Measurements from ENCODE around the gene PRC1.

The PRC1 gene

DNA sequence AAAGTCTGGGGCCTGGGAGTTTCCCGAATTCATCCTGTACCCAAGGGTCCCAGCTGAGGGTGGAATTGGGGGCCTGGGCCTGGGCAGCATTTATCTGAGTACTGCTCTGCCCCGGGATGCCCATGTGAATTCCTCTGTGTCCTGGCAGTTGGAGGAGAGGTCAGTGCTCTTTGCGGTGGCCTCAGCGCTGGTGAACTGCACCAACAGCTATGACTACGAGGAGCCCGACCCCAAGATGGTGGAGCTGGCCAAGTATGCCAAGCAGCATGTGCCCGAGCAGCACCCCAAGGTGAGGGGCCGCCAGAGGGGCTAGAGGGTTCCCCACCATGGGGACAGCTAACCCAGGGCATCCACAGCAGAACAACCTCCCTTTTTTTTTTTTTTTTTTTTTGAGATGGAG is 45.8 kb downstream of the PRC1 start:
- peaks cover 47% of the 10 kb centered on the region for H3K36me3 Mint-ChIP-seq (ENCODE audit: insufficient read depth)
- no peak overlapping the region for H3K27ac Mint-ChIP-seq (ENCODE audit: low read depth)
- no peaks in the 10 kb centered on the region for H3K27me3 Mint-ChIP-seq
- no peaks in the 10 kb centered on the region for H3K9me3 Mint-ChIP-seq
- H3K4me1 Mint-ChIP-seq = peaks cover 2% of the 10 kb centered on the region
- no peak for DNase-seq (ENCODE audit: low spot score in 2 of 2)
- no peak overlapping the region for H3K4me3 Mint-ChIP-seq
- no peak for ATAC-seq (replicated peaks; ENCODE audit: extremely low read depth, poor library complexity, severe bottlenecking)

DNA sequence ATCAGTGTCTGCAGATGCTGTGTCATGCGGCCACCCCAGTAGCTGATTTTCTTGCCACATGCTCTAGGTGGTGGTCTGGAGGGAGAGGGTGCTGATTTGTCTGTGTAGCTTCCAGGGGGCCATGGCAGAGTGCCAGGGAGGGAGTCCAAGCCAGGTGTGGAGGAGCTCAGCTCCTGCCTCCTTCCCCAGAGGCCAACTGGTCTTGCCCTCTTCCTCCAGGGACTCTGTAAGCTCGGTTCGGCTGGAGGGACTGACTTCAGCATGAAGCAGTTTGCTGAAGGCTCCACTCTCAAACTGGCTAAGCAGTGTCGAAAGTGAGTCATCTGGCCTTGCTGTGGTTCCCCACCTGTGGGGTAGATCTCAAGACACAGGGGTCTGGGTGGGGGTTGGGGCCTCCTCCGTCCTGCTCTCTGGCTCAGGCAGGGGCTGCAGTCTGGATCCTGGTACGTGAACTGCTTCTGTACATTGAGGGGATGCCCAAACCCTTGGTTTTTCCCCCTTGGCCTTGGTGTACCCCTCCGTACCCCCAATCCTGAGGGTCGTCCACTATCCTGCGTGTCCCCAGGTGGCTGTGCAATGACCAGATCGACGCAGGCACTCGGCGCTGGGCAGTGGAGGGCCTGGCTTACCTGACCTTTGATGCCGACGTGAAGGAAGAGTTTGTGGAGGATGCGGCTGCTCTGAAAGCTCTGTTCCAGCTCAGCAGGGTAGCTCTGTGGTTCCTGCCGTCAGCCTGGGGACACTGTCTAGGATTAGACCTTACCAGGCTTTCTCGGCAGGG is 46.6 kb downstream of the PRC1 start:
- ATAC-seq (replicated peaks; ENCODE audit: extremely low read depth, poor library complexity, severe bottlenecking) (no peak), DNase-seq (ENCODE audit: low spot score in 2 of 2) (no peak)
- Mint-ChIP-seq H3K27ac (ENCODE audit: low read depth) (no peak overlapping the region), H3K36me3 (ENCODE audit: insufficient read depth) (peaks cover 52% of the 10 kb centered on the region), H3K4me1 (no peaks in the 10 kb centered on the region), H3K4me3 (no peak overlapping the region), H3K9me3 (no peaks in the 10 kb centered on the region), H3K27me3 (no peaks in the 10 kb centered on the region)

DNA sequence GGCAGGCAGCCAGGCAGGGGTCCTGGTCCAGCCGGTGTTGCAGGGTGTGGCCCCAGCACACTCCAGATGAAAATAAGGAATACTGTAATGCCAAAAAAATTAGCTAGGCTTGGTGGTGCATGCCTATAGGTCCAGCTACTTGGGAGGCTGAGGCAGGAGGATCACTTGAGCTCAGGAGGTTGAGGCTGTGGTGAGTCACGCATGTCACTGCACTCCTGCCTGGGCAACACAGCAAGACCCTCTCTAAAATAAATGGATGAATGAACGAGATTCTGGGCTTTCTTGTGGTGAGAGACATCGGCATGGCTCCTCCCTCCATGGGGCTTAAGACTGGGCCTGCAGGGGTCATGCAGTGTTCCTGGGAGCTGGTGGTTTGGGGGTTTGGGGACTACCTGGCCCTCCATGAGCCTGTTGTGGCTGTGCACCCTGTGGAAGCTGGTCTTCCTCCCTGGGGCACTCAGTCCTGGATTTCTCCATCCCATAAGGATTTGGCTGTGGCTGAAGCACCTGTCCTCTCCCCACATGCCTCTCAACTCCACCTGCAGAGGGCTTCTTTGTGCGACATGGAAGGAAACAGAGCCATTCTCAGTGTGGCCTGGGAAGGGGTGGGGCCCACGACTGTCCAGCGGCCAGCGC is 47.3 kb downstream of the PRC1 start:
- Mint-ChIP-seq H3K27ac (ENCODE audit: low read depth) (no peak overlapping the region), H3K36me3 (ENCODE audit: insufficient read depth) (peaks cover 58% of the 10 kb centered on the region), H3K9me3 (no peaks in the 10 kb centered on the region), H3K4me1 (no peaks in the 10 kb centered on the region), H3K4me3 (no peak overlapping the region), H3K27me3 (no peaks in the 10 kb centered on the region)
- no peak for DNase-seq (ENCODE audit: low spot score in 2 of 2)
- ATAC-seq (replicated peaks; ENCODE audit: extremely low read depth, poor library complexity, severe bottlenecking) = no peak

GRCh38 chr15:90946538-90946937 is 47.8 kb downstream of the PRC1 start:
- Mint-ChIP-seq H3K36me3 (ENCODE audit: insufficient read depth) (peaks cover 59% of the 10 kb centered on the region), H3K27me3 (no peaks in the 10 kb centered on the region), H3K4me1 (no peaks in the 10 kb centered on the region), H3K9me3 (no peaks in the 10 kb centered on the region), H3K27ac (ENCODE audit: low read depth) (no peak overlapping the region), H3K4me3 (no peak overlapping the region)
- no peak for DNase-seq (ENCODE audit: low spot score in 2 of 2)
- ATAC-seq (replicated peaks; ENCODE audit: extremely low read depth, poor library complexity, severe bottlenecking) = no peak

GRCh38 chr15:90945091-90945490 is 49.2 kb downstream of the PRC1 start:
- Mint-ChIP-seq H3K27ac (ENCODE audit: low read depth) (no peak overlapping the region), H3K4me1 (no peaks in the 10 kb centered on the region), H3K36me3 (ENCODE audit: insufficient read depth) (peaks cover 63% of the 10 kb centered on the region), H3K4me3 (no peak overlapping the region), H3K27me3 (no peaks in the 10 kb centered on the region), H3K9me3 (no peaks in the 10 kb centered on the region)
- ATAC-seq (replicated peaks; ENCODE audit: extremely low read depth, poor library complexity, severe bottlenecking) (no peak), DNase-seq (ENCODE audit: low spot score in 2 of 2) (no peak)

- H3K27ac Mint-ChIP-seq (ENCODE audit: low read depth) = no peak overlapping the region
- no peaks in the 10 kb centered on the region for H3K9me3 Mint-ChIP-seq
- no peak for DNase-seq (ENCODE audit: low spot score in 2 of 2)
- H3K4me3 Mint-ChIP-seq = no peak overlapping the region
- H3K4me1 Mint-ChIP-seq = no peaks in the 10 kb centered on the region
- ATAC-seq (replicated peaks; ENCODE audit: extremely low read depth, poor library complexity, severe bottlenecking) = no peak
- H3K36me3 Mint-ChIP-seq (ENCODE audit: insufficient read depth) = peaks cover 67% of the 10 kb centered on the region
- H3K27me3 Mint-ChIP-seq = no peaks in the 10 kb centered on the region
These were observed 51.8 kb downstream of the PRC1 start for GRCh38 chr15:90942354-90943120.

- DNase-seq (ENCODE audit: low spot score in 2 of 2) (no peak), ATAC-seq (replicated peaks; ENCODE audit: extremely low read depth, poor library complexity, severe bottlenecking) (no peak)
- no peaks in the 10 kb centered on the region for H3K9me3 Mint-ChIP-seq
- no peak overlapping the region for H3K27ac Mint-ChIP-seq (ENCODE audit: low read depth)
- H3K36me3 Mint-ChIP-seq (ENCODE audit: insufficient read depth) = peaks cover 61% of the 10 kb centered on the region
- H3K4me3 Mint-ChIP-seq = no peak overlapping the region
- H3K27me3 Mint-ChIP-seq = no peaks in the 10 kb centered on the region
- peaks cover 10% of the 10 kb centered on the region for H3K4me1 Mint-ChIP-seq
These were observed 53.3 kb downstream of the PRC1 start for GRCh38 chr15:90941038-90941437.

GRCh38 chr15:90939756-90940155 is 54.6 kb downstream of the PRC1 start:
- DNase-seq (ENCODE audit: low spot score in 2 of 2) = no peak
- no peak overlapping the region for H3K27ac Mint-ChIP-seq (ENCODE audit: low read depth)
- H3K36me3 Mint-ChIP-seq (ENCODE audit: insufficient read depth) = peaks cover 53% of the 10 kb centered on the region

DNA sequence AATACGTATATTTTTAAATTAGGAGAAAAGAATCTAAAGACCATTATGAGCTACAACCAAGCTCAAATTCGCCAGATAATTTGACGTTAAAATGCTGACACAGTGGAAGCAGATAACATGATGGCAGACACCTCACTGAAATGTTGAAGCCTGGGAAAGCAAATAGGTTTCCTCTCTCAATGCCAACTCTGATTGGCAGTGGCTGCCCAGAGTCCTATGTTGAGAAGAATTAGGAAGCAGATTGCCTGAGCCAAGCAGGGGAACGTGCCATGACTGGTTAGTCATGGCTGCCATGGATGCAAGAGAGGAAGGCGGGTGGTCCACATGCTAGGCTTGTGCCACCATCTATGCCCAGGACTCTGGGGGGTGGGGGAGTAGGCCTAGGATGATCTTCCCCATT is 56.1 kb downstream of the PRC1 start:
- H3K4me1 Mint-ChIP-seq = peaks cover 27% of the 10 kb centered on the region
- no peaks in the 10 kb centered on the region for H3K27me3 Mint-ChIP-seq
- no peak overlapping the region for H3K27ac Mint-ChIP-seq (ENCODE audit: low read depth)
- no peaks in the 10 kb centered on the region for H3K9me3 Mint-ChIP-seq
- DNase-seq (ENCODE audit: low spot score in 2 of 2) = no peak
- H3K36me3 Mint-ChIP-seq (ENCODE audit: insufficient read depth) = peaks cover 41% of the 10 kb centered on the region
- no peak overlapping the region for H3K4me3 Mint-ChIP-seq
- no peak for ATAC-seq (replicated peaks; ENCODE audit: extremely low read depth, poor library complexity, severe bottlenecking)

More at GRCh38 chr15:90939756-90940155, 54.6 kb downstream of the PRC1 start:
- H3K4me3 Mint-ChIP-seq = no peak overlapping the region
- no peaks in the 10 kb centered on the region for H3K9me3 Mint-ChIP-seq
- no peaks in the 10 kb centered on the region for H3K27me3 Mint-ChIP-seq
- H3K4me1 Mint-ChIP-seq = peaks cover 18% of the 10 kb centered on the region
- ATAC-seq (replicated peaks; ENCODE audit: extremely low read depth, poor library complexity, severe bottlenecking) = no peak

GRCh38 chr15:90936823-90937222 is 57.5 kb downstream of the PRC1 start:
- Mint-ChIP-seq H3K9me3 (no peaks in the 10 kb centered on the region), H3K4me3 (peak overlapping the region; percentile 81), H3K27me3 (no peaks in the 10 kb centered on the region), H3K4me1 (peaks cover 34% of the 10 kb centered on the region), H3K36me3 (ENCODE audit: insufficient read depth) (peaks cover 29% of the 10 kb centered on the region), H3K27ac (ENCODE audit: low read depth) (peak overlapping the region; percentile 88)
- DNase-seq (ENCODE audit: low spot score in 2 of 2) (no peak), ATAC-seq (replicated peaks; ENCODE audit: extremely low read depth, poor library complexity, severe bottlenecking) (no peak)

- Mint-ChIP-seq H3K9me3 (no peaks in the 10 kb centered on the region), H3K27ac (ENCODE audit: low read depth) (peak within 1 kb of the TSS; percentile 88), H3K27me3 (no peaks in the 10 kb centered on the region), H3K4me1 (peaks cover 47% of the 10 kb centered on the region), H3K36me3 (ENCODE audit: insufficient read depth) (peaks cover 24% of the 10 kb centered on the region), H3K4me3 (peak within 1 kb of the TSS; percentile 81)
- DNase-seq (ENCODE audit: low spot score in 2 of 2) = peak; percentile 89 to 93
- peak; percentile 69 for ATAC-seq (replicated peaks; ENCODE audit: extremely low read depth, poor library complexity, severe bottlenecking)
These were observed 59.2 kb downstream of the PRC1 start, which contains the start of gene UNC45A for GRCh38 chr15:90934949-90935751. Gene UNC45A, plus strand, starts transcription at chr15:90935285. Its CDS starts 40 bp downstream, at chr15:90935325.

Measured in central memory CD8-positive, alpha-beta T cell (primary cell).